ENCODE data around the gene INPPL1.
A peak's percentile ranks its signal among the peaks of the same experiment; 100 is the strongest.
"Not testable (repeated sequence)": the region's sequence is repeated elsewhere in the genome, so short reads cannot be mapped to it uniquely, and the experiment has no call there.

Gene INPPL1, protein sequence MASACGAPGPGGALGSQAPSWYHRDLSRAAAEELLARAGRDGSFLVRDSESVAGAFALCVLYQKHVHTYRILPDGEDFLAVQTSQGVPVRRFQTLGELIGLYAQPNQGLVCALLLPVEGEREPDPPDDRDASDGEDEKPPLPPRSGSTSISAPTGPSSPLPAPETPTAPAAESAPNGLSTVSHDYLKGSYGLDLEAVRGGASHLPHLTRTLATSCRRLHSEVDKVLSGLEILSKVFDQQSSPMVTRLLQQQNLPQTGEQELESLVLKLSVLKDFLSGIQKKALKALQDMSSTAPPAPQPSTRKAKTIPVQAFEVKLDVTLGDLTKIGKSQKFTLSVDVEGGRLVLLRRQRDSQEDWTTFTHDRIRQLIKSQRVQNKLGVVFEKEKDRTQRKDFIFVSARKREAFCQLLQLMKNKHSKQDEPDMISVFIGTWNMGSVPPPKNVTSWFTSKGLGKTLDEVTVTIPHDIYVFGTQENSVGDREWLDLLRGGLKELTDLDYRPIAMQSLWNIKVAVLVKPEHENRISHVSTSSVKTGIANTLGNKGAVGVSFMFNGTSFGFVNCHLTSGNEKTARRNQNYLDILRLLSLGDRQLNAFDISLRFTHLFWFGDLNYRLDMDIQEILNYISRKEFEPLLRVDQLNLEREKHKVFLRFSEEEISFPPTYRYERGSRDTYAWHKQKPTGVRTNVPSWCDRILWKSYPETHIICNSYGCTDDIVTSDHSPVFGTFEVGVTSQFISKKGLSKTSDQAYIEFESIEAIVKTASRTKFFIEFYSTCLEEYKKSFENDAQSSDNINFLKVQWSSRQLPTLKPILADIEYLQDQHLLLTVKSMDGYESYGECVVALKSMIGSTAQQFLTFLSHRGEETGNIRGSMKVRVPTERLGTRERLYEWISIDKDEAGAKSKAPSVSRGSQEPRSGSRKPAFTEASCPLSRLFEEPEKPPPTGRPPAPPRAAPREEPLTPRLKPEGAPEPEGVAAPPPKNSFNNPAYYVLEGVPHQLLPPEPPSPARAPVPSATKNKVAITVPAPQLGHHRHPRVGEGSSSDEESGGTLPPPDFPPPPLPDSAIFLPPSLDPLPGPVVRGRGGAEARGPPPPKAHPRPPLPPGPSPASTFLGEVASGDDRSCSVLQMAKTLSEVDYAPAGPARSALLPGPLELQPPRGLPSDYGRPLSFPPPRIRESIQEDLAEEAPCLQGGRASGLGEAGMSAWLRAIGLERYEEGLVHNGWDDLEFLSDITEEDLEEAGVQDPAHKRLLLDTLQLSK

DNA sequence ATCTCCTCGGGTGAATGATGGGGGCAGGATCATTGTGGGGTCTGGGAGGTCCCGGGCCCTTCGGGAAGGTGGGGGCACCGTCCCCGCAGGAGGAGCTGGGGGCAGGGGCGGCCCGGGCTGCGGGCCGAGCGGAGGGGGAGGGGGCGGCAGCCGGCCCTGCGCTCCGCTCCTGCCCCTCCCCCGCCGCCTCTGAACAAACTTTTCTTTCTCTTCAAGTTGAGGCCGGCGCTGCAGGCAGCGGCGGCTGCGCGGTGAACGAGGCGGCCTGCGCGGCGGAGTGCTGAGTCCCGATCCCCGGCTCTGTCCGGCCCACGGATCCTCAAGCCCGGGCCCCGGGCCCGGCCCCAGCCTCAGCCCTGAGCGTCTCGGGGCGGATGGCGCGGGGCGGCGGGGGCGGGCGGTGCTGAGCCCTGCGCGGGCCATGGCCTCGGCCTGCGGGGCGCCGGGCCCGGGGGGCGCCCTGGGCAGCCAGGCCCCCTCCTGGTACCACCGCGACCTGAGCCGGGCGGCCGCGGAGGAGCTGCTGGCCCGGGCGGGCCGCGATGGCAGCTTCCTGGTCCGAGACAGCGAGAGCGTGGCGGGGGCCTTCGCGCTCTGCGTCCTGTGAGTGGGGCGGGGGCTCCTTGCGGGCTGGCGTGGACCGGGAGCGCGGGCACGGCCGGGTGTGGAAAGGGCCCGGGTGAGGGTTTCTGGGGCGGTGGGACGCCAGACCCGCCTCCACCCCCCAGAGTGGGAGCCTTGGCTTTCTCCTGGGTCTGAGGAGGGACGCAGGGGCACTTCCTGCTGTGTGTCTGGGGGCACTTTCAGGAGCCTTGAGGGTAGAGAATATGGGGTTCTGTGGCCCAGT, at the start of gene INPPL1:
Gene INPPL1, plus strand, starts transcription at position 204 of the 847 bp plus-strand sequence. Its CDS starts 218 bp downstream, at position 422.
- peak; percentile 58 for DNase-seq

- DNase-seq, result no peak
Observed at GRCh38 chr11:72177656-72178055, 46.9 kb upstream of the INPPL1 start.

DNA sequence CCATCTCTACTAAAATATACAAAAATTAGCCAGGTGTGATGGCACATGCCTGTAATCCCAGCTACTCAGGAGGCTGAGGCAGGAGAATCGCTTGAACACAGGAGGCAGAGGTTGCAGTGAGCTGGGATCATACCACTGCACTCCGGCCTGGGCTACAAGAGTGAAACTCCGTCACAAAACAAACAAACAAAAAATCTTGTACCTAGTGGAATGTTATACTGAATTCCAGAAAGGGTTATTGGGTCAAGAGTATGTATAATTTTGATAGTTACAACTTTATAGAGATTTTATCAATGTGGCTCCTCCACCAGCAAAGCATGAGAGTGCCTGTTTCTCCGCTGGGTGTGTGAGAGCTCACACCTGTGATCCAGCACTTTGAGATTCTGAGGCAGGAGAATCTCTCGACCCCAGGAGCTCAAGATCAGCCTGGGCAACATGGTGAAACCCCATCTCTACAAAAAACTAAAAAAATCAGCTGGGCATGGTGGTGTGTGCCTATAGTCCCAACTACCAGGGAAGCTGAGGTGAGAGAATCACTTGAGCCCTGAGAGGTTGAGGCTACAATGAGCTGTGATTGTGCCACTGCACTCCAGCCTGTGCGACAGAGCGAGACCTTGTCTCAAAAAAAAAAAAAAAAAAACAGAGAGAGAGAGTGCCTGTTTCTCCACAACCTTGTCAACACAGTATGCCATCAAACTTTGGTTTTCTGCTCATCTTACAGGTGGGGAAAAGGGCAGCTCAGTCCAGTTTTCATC, 45.3 kb upstream of the INPPL1 start:
- DNase-seq, result no peak

GRCh38 chr11:72179804-72180396, 44.7 kb upstream of the INPPL1 start:
- no peak for DNase-seq

GRCh38 chr11:72180892-72181552, 43.5 kb upstream of the INPPL1 start:
- DNase-seq, result not testable (repeated sequence)

GRCh38 chr11:72181553-72181958, 43.0 kb upstream of the INPPL1 start:
- DNase-seq, result not testable (repeated sequence)

GRCh38 chr11:72188267-72188666, 36.3 kb upstream of the INPPL1 start:
- no peak for DNase-seq

DNA sequence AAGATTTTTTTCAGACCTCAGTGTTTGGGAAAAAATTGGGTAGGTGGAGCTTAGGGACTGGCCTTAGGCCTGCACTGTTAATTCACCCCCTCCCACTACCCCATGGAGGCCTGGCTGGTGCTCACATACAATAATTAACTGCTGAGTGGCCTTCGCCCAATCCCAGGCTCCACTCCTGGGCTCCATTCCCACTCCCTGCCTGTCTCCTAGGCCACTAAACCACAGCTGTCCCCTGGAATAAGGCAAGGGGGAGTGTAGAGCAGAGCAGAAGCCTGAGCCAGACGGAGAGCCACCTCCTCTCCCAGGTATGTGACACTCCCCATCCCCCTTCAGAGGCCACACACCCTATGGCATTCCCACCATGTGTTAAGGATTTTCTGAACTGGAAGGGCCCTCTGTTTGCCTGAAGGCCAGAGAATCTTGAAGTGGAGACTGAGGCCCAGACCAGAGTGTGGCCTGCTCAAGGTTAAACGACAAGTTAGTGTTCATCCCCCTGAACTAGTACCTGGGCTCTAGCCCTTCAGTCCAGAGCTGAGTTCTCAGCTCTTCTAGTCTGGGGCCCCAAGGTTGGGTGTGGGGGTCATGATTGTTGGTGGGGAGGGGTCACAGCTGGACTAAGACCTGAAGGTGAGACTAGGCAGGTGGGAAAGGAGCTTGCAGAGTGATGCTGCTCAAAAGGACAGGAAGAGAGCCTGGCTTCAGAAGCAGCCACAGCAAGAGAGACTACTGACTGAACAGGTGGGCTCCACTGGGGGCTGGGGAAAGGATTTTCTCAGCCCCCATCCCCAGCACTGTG, 34.9 kb upstream of the INPPL1 start:
- no peak for DNase-seq

DNA sequence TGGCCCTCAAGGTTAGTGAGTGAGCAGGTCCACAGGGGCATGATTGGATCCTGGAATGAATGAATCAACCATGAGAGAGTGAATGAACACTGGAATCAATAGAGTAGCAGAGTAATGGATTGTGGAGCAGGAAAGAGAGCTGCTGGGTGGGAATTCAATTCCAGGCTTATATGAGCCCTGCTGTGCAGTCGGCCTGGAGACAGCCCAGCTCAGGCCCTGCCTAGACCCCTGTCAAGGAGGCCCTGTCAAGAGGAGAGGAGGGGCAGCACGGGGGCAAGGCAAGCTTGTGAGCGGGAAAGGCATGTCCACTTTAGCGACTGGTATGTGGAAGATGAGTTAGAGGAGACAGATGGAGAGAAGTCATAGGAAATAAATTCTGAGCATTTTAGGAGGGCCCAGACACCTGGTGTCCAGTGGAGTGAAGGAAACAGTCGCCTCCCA, 33.9 kb upstream of the INPPL1 start:
- DNase-seq, result no peak

- no peak for DNase-seq
Observed at GRCh38 chr11:72191961-72192381, 32.6 kb upstream of the INPPL1 start, which contains the start of gene FOLR1. TSS of gene FOLR1 (plus strand) at chr11:72192140. CDS start at chr11:72192174, 34 bp downstream.

- DNase-seq, result no peak
Observed at GRCh38 chr11:72195518-72196270, 28.9 kb upstream of the INPPL1 start.

GRCh38 chr11:72201445-72201844, 23.1 kb upstream of the INPPL1 start:
- DNase-seq, result not testable (repeated sequence)

DNA sequence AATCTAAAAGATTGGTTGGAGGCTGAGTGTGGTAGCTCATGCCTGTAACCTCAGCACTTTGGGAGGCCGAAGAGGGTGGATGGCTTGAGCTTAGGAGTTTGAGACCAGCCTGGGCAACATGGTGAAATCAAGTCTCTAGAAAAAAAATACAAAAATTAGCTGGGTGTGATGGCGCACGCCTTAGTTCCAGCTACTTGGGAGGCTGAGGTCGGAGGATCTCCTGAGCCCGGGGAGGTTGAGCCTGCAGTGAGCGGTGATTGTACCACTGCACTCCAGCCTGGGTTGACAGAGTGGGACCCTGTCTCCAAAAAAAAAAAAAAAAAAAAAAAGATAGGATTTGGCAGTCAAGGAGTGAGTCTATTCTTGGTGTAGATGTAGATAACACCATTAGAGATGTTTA, 22.0 kb upstream of the INPPL1 start:
- DNase-seq, result no peak

GRCh38 chr11:72203163-72203562, 21.4 kb upstream of the INPPL1 start:
- no peak for DNase-seq

GRCh38 chr11:72204886-72205285, 19.7 kb upstream of the INPPL1 start:
- no peak for DNase-seq

DNA sequence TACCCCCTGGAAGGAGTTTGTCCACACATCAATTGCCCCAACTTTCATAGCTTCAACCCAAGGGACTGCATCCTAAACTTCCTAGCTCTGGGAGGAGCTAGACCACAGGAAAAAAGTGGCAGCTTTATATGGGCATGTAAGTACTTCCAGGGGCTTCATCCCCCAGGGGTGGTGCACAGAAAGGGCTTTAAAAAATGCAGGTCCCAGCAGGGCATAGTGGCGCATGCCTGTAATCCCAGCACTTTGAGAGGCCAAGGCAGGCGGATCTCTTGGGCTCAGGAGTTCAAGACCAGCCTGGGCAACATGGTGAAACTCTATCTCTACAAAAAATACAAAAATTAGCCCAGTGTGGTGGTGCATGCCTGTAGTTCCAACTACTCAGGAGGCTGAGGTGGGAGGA, 17.8 kb upstream of the INPPL1 start:
- DNase-seq, result not testable (repeated sequence)

DNA sequence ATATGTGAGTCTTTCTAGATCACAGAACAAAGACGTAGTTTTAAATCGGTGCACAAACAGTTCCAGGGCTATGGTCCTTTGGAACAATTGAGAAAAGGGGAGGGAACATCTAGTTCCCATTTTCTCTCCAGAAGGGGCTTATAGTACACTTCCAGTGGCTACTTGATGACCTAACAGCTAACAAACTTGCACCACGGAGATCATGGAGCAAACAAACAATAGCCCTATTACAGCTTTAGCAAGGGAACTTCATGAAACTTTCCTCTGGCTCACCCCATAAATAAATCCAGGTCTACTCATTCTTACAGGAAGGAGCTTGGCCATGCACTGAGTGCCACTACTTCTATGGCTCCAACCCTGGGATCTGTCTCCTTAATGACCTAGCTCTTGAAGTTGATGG, 16.3 kb upstream of the INPPL1 start:
- DNase-seq, result no peak

GRCh38 chr11:72209101-72209500, 15.5 kb upstream of the INPPL1 start:
- no peak for DNase-seq
